Neutrophil (primary cell): ENCODE data around the gene LHX5.

Source experiments
- H3K27ac ChIP-seq: fragments of 200-600 bp; sonication (generic); 2 replicates; pipeline ENCODE4 v1.5.1; 2016; ENCODE audit warnings: mild to moderate bottlenecking, moderate library complexity
- H3K27me3 ChIP-seq: fragments of 200-600 bp; sonication (generic); 2 replicates; pipeline ENCODE4 v1.6.0; 2016; ENCODE audit warnings: mild to moderate bottlenecking
- H3K36me3 ChIP-seq: fragments of 200-600 bp; sonication (generic); 2 replicates; pipeline ENCODE4 v1.5.1; 2017
- H3K4me1 ChIP-seq, 2 experiments: fragments of 200-600 bp in 1 of 2; sonication (generic) in 1 of 2; 1 replicate in 1 of 2; 2 replicates in 1 of 2; pipeline versions ENCODE4 v1.5.1 to v1.6.1; 2013 to 2016; ENCODE audit warnings: low read depth in 1 of 2, low read length in 1 of 2, mild to moderate bottlenecking in 1 of 2, moderate library complexity in 1 of 2; ENCODE audit not compliant: control insufficient read depth in 1 of 2, insufficient read depth in 1 of 2
- H3K4me3 ChIP-seq, 2 experiments: fragments of 200-600 bp in 1 of 2; sonication (generic) in 1 of 2; 1 replicate in 1 of 2; 2 replicates in 1 of 2; pipeline ENCODE4 v1.5.1; 2013 to 2016; ENCODE audit warnings: low read depth in 1 of 2, low read length in 1 of 2, mild to moderate bottlenecking in 1 of 2, moderate library complexity in 1 of 2
- H3K9me3 ChIP-seq: fragments of 200-600 bp; sonication (generic); 2 replicates; pipeline ENCODE4 v1.5.1; 2016
- CTCF ChIP-seq: fragments of 200-600 bp; sonication (generic); IDR thresholded peaks from 2 replicates; pipeline ENCODE4 v1.5.1; 2016; ENCODE audit warnings: antibody characterized with exemption

Gene LHX5

GRCh38 chr12:113468365-113469223 lies 3.1 kb downstream of the LHX5 start:
- peaks cover 100% of the 10 kb centered on the region for H3K27me3 ChIP-seq
- no peaks in the 10 kb centered on the region for H3K4me1 ChIP-seq
- no peak overlapping the region for H3K4me3 ChIP-seq
- no peak for TF ChIP-seq CTCF
- H3K36me3 ChIP-seq: no peaks in the 10 kb centered on the region
- H3K9me3 ChIP-seq: no peaks in the 10 kb centered on the region
- no peak overlapping the region for H3K27ac ChIP-seq

GRCh38 chr12:113467502-113468364 lies 3.9 kb downstream of the LHX5 start:
- no peak for TF ChIP-seq CTCF
- Histone ChIP-seq H3K4me1 (peaks cover 0 to 7% of the 10 kb centered on the region in 2 experiments), H3K9me3 (no peaks in the 10 kb centered on the region), H3K27ac (no peak overlapping the region), H3K27me3 (peaks cover 100% of the 10 kb centered on the region), H3K4me3 (no peak overlapping the region), H3K36me3 (no peaks in the 10 kb centered on the region)

GRCh38 chr12:113467142-113467501 lies 4.5 kb downstream of the LHX5 start:
- TF ChIP-seq CTCF: no peak
- no peaks in the 10 kb centered on the region for H3K9me3 ChIP-seq
- no peaks in the 10 kb centered on the region for H3K36me3 ChIP-seq
- peaks cover 100% of the 10 kb centered on the region for H3K27me3 ChIP-seq
- no peak overlapping the region for H3K27ac ChIP-seq
- H3K4me3 ChIP-seq: no peak overlapping the region
- peaks cover 4 to 13% of the 10 kb centered on the region in 2 experiments for H3K4me1 ChIP-seq

GRCh38 chr12:113466454-113467141 lies 5.1 kb downstream of the LHX5 start:
- no peak for TF ChIP-seq CTCF
- no peak overlapping the region for H3K4me3 ChIP-seq
- no peaks in the 10 kb centered on the region for H3K36me3 ChIP-seq
- no peaks in the 10 kb centered on the region for H3K9me3 ChIP-seq
- peaks cover 4 to 13% of the 10 kb centered on the region in 2 experiments for H3K4me1 ChIP-seq
- no peak overlapping the region for H3K27ac ChIP-seq
- H3K27me3 ChIP-seq: peaks cover 100% of the 10 kb centered on the region

GRCh38 chr12:113465808-113466453 lies 5.7 kb downstream of the LHX5 start:
- no peak overlapping the region for H3K27ac ChIP-seq
- no peak for TF ChIP-seq CTCF
- H3K4me3 ChIP-seq: no peak overlapping the region
- H3K36me3 ChIP-seq: no peaks in the 10 kb centered on the region
- no peaks in the 10 kb centered on the region for H3K9me3 ChIP-seq
- H3K27me3 ChIP-seq: peaks cover 100% of the 10 kb centered on the region
- H3K4me1 ChIP-seq: peaks cover 4 to 13% of the 10 kb centered on the region in 2 experiments
